CD14-positive monocyte (primary cell): Measurements from ENCODE around the gene NEMP2. TPM values are rescaled to one million over a fixed set of nuclear protein-coding genes. Genes with fewer than 3 reads are reported as not detected.
A peak's percentile ranks its signal among the peaks of the same experiment; 100 is the strongest.

ENCODE experiments used
- DNase-seq, 3 donors: peaks; one replicate each; pipeline ENCODE4 v3.0.0-alpha.2; 2011 to 2022
- H2AFZ ChIP-seq: 2 replicates; pipeline ENCODE4 v1.6.0; 2012; ENCODE audit warnings: mild to moderate bottlenecking, low read depth, low read length, inconsistent platforms; ENCODE audit not compliant: insufficient read depth, poor library complexity, severe bottlenecking
- H3K27ac ChIP-seq, 2 donors: 1 replicate in 1 of 2; 2 replicates in 1 of 2; pipeline ENCODE4 v1.5.1; 2012 to 2013; ENCODE audit warnings: low read length in 2 of 2, control low read depth in 1 of 2, inconsistent platforms in 1 of 2, low read depth in 1 of 2, mild to moderate bottlenecking in 1 of 2
- H3K27me3 ChIP-seq, 2 donors: one replicate each; pipeline versions ENCODE4 v1.6.0 to v1.6.1; 2011 to 2013; ENCODE audit warnings: low read length in 2 of 2; ENCODE audit not compliant: control insufficient read depth in 2 of 2, insufficient read depth in 2 of 2
- H3K36me3 ChIP-seq, 2 donors: replicated peaks in 1 of 2; 1 replicate in 1 of 2; 2 replicates in 1 of 2; pipeline versions ENCODE4 v1.5.1 to v1.6.1; 2012 to 2013; ENCODE audit warnings: low read length in 2 of 2, control low read depth in 1 of 2, inconsistent platforms in 1 of 2, mild to moderate bottlenecking in 1 of 2; ENCODE audit not compliant: insufficient read depth in 2 of 2, control insufficient read depth in 1 of 2
- H3K4me1 ChIP-seq, 2 donors: 1 replicate in 1 of 2; 2 replicates in 1 of 2; pipeline versions ENCODE4 v1.5.1 to v1.6.1; 2012 to 2013; ENCODE audit warnings: low read length in 2 of 2, control low read depth in 1 of 2, inconsistent platforms in 1 of 2, mild to moderate bottlenecking in 1 of 2, moderate library complexity in 1 of 2; ENCODE audit not compliant: insufficient read depth in 2 of 2, control insufficient read depth in 1 of 2
- H3K4me2 ChIP-seq: replicated peaks from 2 replicates; pipeline ENCODE3; 2012; ENCODE audit warnings: low read length, moderate library complexity, mild to moderate bottlenecking; ENCODE audit not compliant: poor library complexity, severe bottlenecking; ENCODE audit errors: extremely low read depth
- H3K4me3 ChIP-seq, 3 experiments: fragments of 200-600 bp in 1 of 3; sonication (generic) in 1 of 3; replicated peaks in 1 of 3; 1 replicate in 2 of 3; 2 replicates in 1 of 3; pipeline ENCODE4 v1.5.1; 2011 to 2013; ENCODE audit warnings: low read length in 3 of 3, mild to moderate bottlenecking in 3 of 3, control low read depth in 2 of 3, low read depth in 2 of 3, inconsistent platforms in 1 of 3, moderate library complexity in 1 of 3
- H3K79me2 ChIP-seq: 2 replicates; pipeline ENCODE4 v1.6.0; 2012; ENCODE audit warnings: mild to moderate bottlenecking, control low read depth, inconsistent platforms, low read length, moderate library complexity; ENCODE audit not compliant: insufficient read depth
- H3K9ac ChIP-seq: 2 replicates; pipeline ENCODE4 v1.6.0; 2017; ENCODE audit warnings: low read length, mild to moderate bottlenecking; ENCODE audit not compliant: insufficient read depth, poor library complexity, severe bottlenecking
- H3K9me3 ChIP-seq, 2 donors: replicated peaks in 1 of 2; 1 replicate in 1 of 2; 2 replicates in 1 of 2; pipeline versions ENCODE4 v1.5.1 to v1.6.1; 2012 to 2013; ENCODE audit warnings: low read length in 2 of 2, control low read depth in 1 of 2; ENCODE audit not compliant: control insufficient read depth in 1 of 2, insufficient read depth in 1 of 2
- H4K20me1 ChIP-seq: 2 replicates; pipeline ENCODE4 v1.6.0; 2012; ENCODE audit warnings: mild to moderate bottlenecking, low read length, control low read depth, moderate library complexity; ENCODE audit not compliant: insufficient read depth
- H3K27ac Mint-ChIP-seq, 7 donors: one replicate each; pipeline ENCODE4 v1.8.0; 2020; ENCODE audit warnings: mild to moderate bottlenecking in 7 of 7, mixed read lengths in 7 of 7, moderate library complexity in 6 of 7, inconsistent platforms in 2 of 7
- H3K27me3 Mint-ChIP-seq, 3 donors: one replicate each; pipeline ENCODE4 v1.8.0; 2021 to 2022; ENCODE audit warnings: low read depth in 3 of 3, mild to moderate bottlenecking in 3 of 3, mixed read lengths in 3 of 3, moderate library complexity in 3 of 3, inconsistent platforms in 1 of 3
- H3K36me3 Mint-ChIP-seq, 2 donors: one replicate each; pipeline ENCODE4 v1.8.0; 2020; ENCODE audit warnings: mixed read lengths in 2 of 2, inconsistent platforms in 1 of 2, mild to moderate bottlenecking in 1 of 2
- H3K4me1 Mint-ChIP-seq: one replicate; pipeline ENCODE4 v1.8.0; 2020; ENCODE audit warnings: mild to moderate bottlenecking, mixed read lengths
- H3K4me3 Mint-ChIP-seq, 2 donors: one replicate each; pipeline ENCODE4 v1.8.0; 2020; ENCODE audit warnings: mild to moderate bottlenecking in 2 of 2, mixed read lengths in 2 of 2, moderate library complexity in 1 of 2
- H3K9me3 Mint-ChIP-seq, 7 donors: one replicate each; pipeline ENCODE4 v1.8.0; 2020 to 2022; ENCODE audit warnings: mixed read lengths in 7 of 7, mild to moderate bottlenecking in 6 of 7, moderate library complexity in 6 of 7, inconsistent platforms in 2 of 7
- WGBS: methylation state at CpG from one replicate; pipeline ENCODE4 v1.1.5; 2013; ENCODE audit warnings: missing lambda C conversion rate; ENCODE audit not compliant: insufficient coverage; 5-methylcytosine and 5-hydroxymethylcytosine counted together
- intact Hi-C, 2 donors: fragments of 100-400 bp; cut with micrococcal nuclease; formaldehyde crosslinking; loops; one replicate each; pipeline versions ENCODE4 v1.15.0 to v1.15.1; 2023
- polyA plus RNA-seq, 3 donors: library from polyadenylated mRNA; depleted of rRNA in 1 of 3; unstranded in 2 of 3; stranded (reverse) in 1 of 3; fragments of 300-500 nt in 2 of 3; fragments of >200 nt in 1 of 3; fragmentation: Illumina TruSeq in 2 of 3; gene quantifications; 1 replicate in 2 of 3; 2 replicates in 1 of 3; pipeline ENCODE4 v1.2.3, GENCODE V29; 2012 to 2021
- TF ChIP-seq, protein P1 (sequence below): fragments of 200-600 bp; IDR thresholded peaks from one replicate; pipeline ENCODE4 v1.8.0; 2022; ENCODE audit warnings: antibody characterized with exemption, mild to moderate bottlenecking

The NEMP2 gene
- polyA plus RNA-seq, 3 donors: 0.44 to 2.5 (median 1.5) TPM

- WGBS: 83% methylated on average over 1 of the region's 2 CpGs
- H3K4me3 Mint-ChIP-seq: no peak overlapping the region
- Histone ChIP-seq H3K36me3 (peaks cover 0 to 25% of the 10 kb centered on the region in 2 donors), H3K9ac (no peak overlapping the region), H3K79me2 (peaks cover 7% of the 10 kb centered on the region), H3K4me3 (no peak overlapping the region), H2AFZ (no peak overlapping the region), H3K4me2 (no peak overlapping the region), H3K27me3 (no peaks in the 10 kb centered on the region), H3K9me3 (no peaks in the 10 kb centered on the region), H4K20me1 (peaks cover 37% of the 10 kb centered on the region), H3K4me1 (no peaks in the 10 kb centered on the region), H3K27ac (no peak overlapping the region)
- no peak for DNase-seq
- H3K36me3 Mint-ChIP-seq: peaks cover 13 to 23% of the 10 kb centered on the region in 2 donors
- peaks cover 12% of the 10 kb centered on the region for H3K4me1 Mint-ChIP-seq
- H3K27me3 Mint-ChIP-seq: no peaks in the 10 kb centered on the region
- intact Hi-C loops: no loop called here
- H3K9me3 Mint-ChIP-seq: peaks cover 0 to 2% (median 0%) of the 10 kb centered on the region in 7 donors
- TF ChIP-seq, protein P1, sequence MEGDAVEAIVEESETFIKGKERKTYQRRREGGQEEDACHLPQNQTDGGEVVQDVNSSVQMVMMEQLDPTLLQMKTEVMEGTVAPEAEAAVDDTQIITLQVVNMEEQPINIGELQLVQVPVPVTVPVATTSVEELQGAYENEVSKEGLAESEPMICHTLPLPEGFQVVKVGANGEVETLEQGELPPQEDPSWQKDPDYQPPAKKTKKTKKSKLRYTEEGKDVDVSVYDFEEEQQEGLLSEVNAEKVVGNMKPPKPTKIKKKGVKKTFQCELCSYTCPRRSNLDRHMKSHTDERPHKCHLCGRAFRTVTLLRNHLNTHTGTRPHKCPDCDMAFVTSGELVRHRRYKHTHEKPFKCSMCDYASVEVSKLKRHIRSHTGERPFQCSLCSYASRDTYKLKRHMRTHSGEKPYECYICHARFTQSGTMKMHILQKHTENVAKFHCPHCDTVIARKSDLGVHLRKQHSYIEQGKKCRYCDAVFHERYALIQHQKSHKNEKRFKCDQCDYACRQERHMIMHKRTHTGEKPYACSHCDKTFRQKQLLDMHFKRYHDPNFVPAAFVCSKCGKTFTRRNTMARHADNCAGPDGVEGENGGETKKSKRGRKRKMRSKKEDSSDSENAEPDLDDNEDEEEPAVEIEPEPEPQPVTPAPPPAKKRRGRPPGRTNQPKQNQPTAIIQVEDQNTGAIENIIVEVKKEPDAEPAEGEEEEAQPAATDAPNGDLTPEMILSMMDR: no peak
- peak overlapping the region in 1 of 7 donors; percentile 37 for H3K27ac Mint-ChIP-seq
Measured at GRCh38 chr2:190462181-190462580, 72.3 kb downstream of the NEMP2 start.

GRCh38 chr2:190460487-190460886 is 74.0 kb downstream of the NEMP2 start:
- Histone ChIP-seq H3K79me2 (peaks cover 11% of the 10 kb centered on the region), H3K36me3 (peaks cover 0 to 26% of the 10 kb centered on the region in 2 donors), H3K4me2 (no peak overlapping the region), H3K27me3 (no peaks in the 10 kb centered on the region), H3K4me3 (no peak overlapping the region), H3K9me3 (no peaks in the 10 kb centered on the region), H2AFZ (no peak overlapping the region), H4K20me1 (peaks cover 38% of the 10 kb centered on the region), H3K4me1 (no peaks in the 10 kb centered on the region), H3K27ac (no peak overlapping the region), H3K9ac (no peak overlapping the region)
- H3K27me3 Mint-ChIP-seq: no peaks in the 10 kb centered on the region
- no peak for DNase-seq
- intact Hi-C loops: no loop called here
- TF ChIP-seq, protein P1: no peak
- peaks cover 14% of the 10 kb centered on the region for H3K4me1 Mint-ChIP-seq
- WGBS: 100% methylated on average over 1 of the region's 5 CpGs
- peaks cover 27 to 29% of the 10 kb centered on the region in 2 donors for H3K36me3 Mint-ChIP-seq
- H3K27ac Mint-ChIP-seq: no peak overlapping the region
- no peak overlapping the region for H3K4me3 Mint-ChIP-seq
- H3K9me3 Mint-ChIP-seq: peaks cover 0 to 2% (median 0%) of the 10 kb centered on the region in 7 donors
